PC-9 (cell line): ENCODE results near the gene CMIP. TPM values are rescaled to one million over a fixed set of nuclear protein-coding genes. Genes with fewer than 3 reads are reported as not detected.

Source experiments
- BruUV-seq: library from RNA; stranded (reverse); fragments of 400-500 nt; replicated peaks from 2 replicates; lab custom pipeline; 2021; lab: Mats Ljungman, UMichigan
- CTCF ChIA-PET: fragments of 300-600 bp; sonication (Branson Sonifier 250); formaldehyde crosslinking; loops from one replicate; lab custom pipeline; 2022; ENCODE audit warnings: antibody characterized with exemption; lab: Charles Lee
- POLR2A ChIA-PET: fragments of 300-600 bp; sonication (Branson Sonifier 250); formaldehyde crosslinking; loops from one replicate; lab custom pipeline; 2022; ENCODE audit warnings: antibody characterized with exemption; ENCODE audit not compliant: unreplicated experiment; lab: Charles Lee
- DNase-seq, 2 experiments: peaks; one replicate each; pipeline versions ENCODE4 v3.0.0 to v3.0.0-alpha.2; 2015 to 2022; ENCODE audit warnings: mixed read lengths in 1 of 2
- H2AFZ ChIP-seq: fragments of 200-600 bp; sonication (generic); 2 replicates; pipeline ENCODE4 v1.8.1; 2017; ENCODE audit warnings: antibody characterized with exemption
- H3F3A ChIP-seq: fragments of 200-600 bp; sonication (generic); 2 replicates; pipeline ENCODE4 v1.8.1; 2017; ENCODE audit warnings: antibody characterized with exemption, mild to moderate bottlenecking, low read depth; ENCODE audit not compliant: insufficient read depth
- H3K27ac ChIP-seq: fragments of 200-600 bp; sonication (generic); 2 replicates; pipeline ENCODE4 v1.6.1; 2016; ENCODE audit warnings: mixed run types
- H3K27me3 ChIP-seq: fragments of 200-600 bp; sonication (generic); 2 replicates; pipeline ENCODE4 v1.6.1; 2016; ENCODE audit warnings: low read depth, mixed run types; ENCODE audit not compliant: insufficient read depth
- H3K36me3 ChIP-seq: fragments of 200-600 bp; sonication (generic); 2 replicates; pipeline ENCODE4 v1.6.1; 2016; ENCODE audit warnings: low read depth, mixed run types
- H3K4me1 ChIP-seq: fragments of 200-600 bp; sonication (generic); replicated peaks from 2 replicates; pipeline ENCODE4 v1.6.1; 2016; ENCODE audit warnings: mixed run types; ENCODE audit not compliant: insufficient read depth
- H3K4me2 ChIP-seq: fragments of 200-600 bp; sonication (generic); 2 replicates; pipeline ENCODE4 v1.6.1; 2017; ENCODE audit warnings: mixed run types
- H3K4me3 ChIP-seq: fragments of 200-600 bp; sonication (generic); 2 replicates; pipeline ENCODE4 v1.6.1; 2016; ENCODE audit warnings: mixed run types
- H3K79me2 ChIP-seq: fragments of 200-600 bp; sonication (generic); 2 replicates; pipeline ENCODE4 v1.6.1; 2017; ENCODE audit warnings: low read depth, mixed run types
- H3K9me2 ChIP-seq: fragments of 200-600 bp; sonication (generic); 2 replicates; pipeline ENCODE4 v1.8.1; 2017; ENCODE audit warnings: mild to moderate bottlenecking; ENCODE audit not compliant: insufficient read depth
- H3K9me3 ChIP-seq: fragments of 200-600 bp; sonication (generic); 2 replicates; pipeline ENCODE4 v1.8.1; 2016; ENCODE audit warnings: low read depth; ENCODE audit not compliant: insufficient read depth
- H4K20me1 ChIP-seq: fragments of 200-600 bp; sonication (generic); 2 replicates; pipeline ENCODE4 v1.8.1; 2017; ENCODE audit not compliant: insufficient read depth
- CTCF ChIP-seq: fragments of 200-600 bp; sonication (generic); conservative IDR thresholded peaks from 2 replicates; pipeline ENCODE4 v1.6.1; 2017; ENCODE audit warnings: mixed run types, antibody characterized with exemption, mild to moderate bottlenecking, moderate library complexity
- EZH2 ChIP-seq: fragments of 200-600 bp; sonication (generic); IDR thresholded peaks from 2 replicates; pipeline ENCODE4 v1.8.0; 2017; ENCODE audit warnings: antibody characterized with exemption, low read depth
- intact Hi-C: fragments of 100-400 bp; cut with micrococcal nuclease; formaldehyde crosslinking; loops from one replicate; pipeline ENCODE4 v1.10.0; 2022; ENCODE audit not compliant: unreplicated experiment
- total RNA-seq: library from RNA; stranded (reverse); gene quantifications from 2 replicates; pipeline ENCODE4 v1.2.3, GENCODE V29; 2021

The CMIP gene
- total RNA-seq, 1 experiment from 2014 or later = 96.6 TPM

DNA sequence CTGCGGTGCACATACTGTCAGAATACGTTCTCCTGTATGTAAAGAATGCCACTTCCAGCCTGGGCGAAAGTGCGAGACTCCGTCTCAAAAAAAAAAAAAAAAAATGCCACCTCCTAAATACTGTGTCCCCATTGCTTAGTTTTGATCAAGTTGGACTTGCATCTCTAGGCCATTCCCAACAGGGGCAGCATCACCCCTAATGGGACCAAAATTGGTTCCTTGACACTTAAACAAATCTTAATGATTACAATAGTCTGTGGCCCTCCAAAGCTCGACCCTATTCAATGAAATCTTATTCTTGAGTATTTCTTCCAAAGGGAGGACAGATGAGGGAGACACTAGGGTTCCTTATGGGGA is 179.8 kb downstream of the CMIP start:
- CTCF ChIA-PET = interaction anchor here (0.7 kb wide), 1 partner anchor 852 kb away, joined by 4 read pairs; no protein-coding TSS in a partner anchor
- peak overlapping the region; percentile 85 for H3K27ac ChIP-seq

GRCh38 chr16:81624760-81625543 is 180.3 kb downstream of the CMIP start:
- CTCF ChIA-PET = no interaction called here
- peak; percentile 45 to 88 for DNase-seq
- POLR2A ChIA-PET = no interaction called here

More for the DNA sequence above, 179.8 kb downstream of the CMIP start:
- TF ChIP-seq CTCF (no peak), EZH2 (no peak)
- intact Hi-C loops = loop anchor here (5.0 kb wide), 1 partner anchor 73 kb away; no protein-coding TSS in a partner anchor
- H2AFZ ChIP-seq = no peak overlapping the region
- POLR2A ChIA-PET = no interaction called here
- H3K79me2 ChIP-seq = peaks cover 21% of the 10 kb centered on the region
- peaks cover 28% of the 10 kb centered on the region for H3K4me1 ChIP-seq
- no peaks in the 10 kb centered on the region for H3K27me3 ChIP-seq
- H3K36me3 ChIP-seq = no peaks in the 10 kb centered on the region
- H3F3A ChIP-seq = peaks cover 24% of the 10 kb centered on the region
- no peak for DNase-seq
- no peak overlapping the region for H3K4me3 ChIP-seq
- H4K20me1 ChIP-seq = peaks cover 6% of the 10 kb centered on the region; the same call in 1 of the 2 replicates
- H3K9me2 ChIP-seq = no peaks in the 10 kb centered on the region
- H3K9me3 ChIP-seq = no peaks in the 10 kb centered on the region
- H3K4me2 ChIP-seq = peak overlapping the region; percentile 45; the same call in 1 of the 2 replicates
- BruUV-seq = no TSS peak

More at GRCh38 chr16:81624760-81625543, 180.3 kb downstream of the CMIP start:
- intact Hi-C loops = loop anchor here (5.0 kb wide), 1 partner anchor 72 kb away; no protein-coding TSS in a partner anchor
- Histone ChIP-seq H3K36me3 (no peaks in the 10 kb centered on the region), H4K20me1 (peaks cover 6% of the 10 kb centered on the region; the same call in 1 of the 2 replicates), H3K9me3 (no peaks in the 10 kb centered on the region), H3K27ac (peak overlapping the region; percentile 85), H2AFZ (no peak overlapping the region), H3K79me2 (peaks cover 21% of the 10 kb centered on the region), H3K27me3 (no peaks in the 10 kb centered on the region), H3K4me2 (peak overlapping the region; percentile 45), H3K9me2 (no peaks in the 10 kb centered on the region), H3K4me3 (no peak overlapping the region), H3F3A (peaks cover 24% of the 10 kb centered on the region), H3K4me1 (peaks cover 28% of the 10 kb centered on the region)
- TF ChIP-seq EZH2 (no peak), CTCF (no peak)
- BruUV-seq = no TSS peak
